Lower leg skin (tissue), 3 donors: ENCODE data around the gene NUMA1.

ENCODE experiments used
- CTCF ChIP-seq, 3 donors: fragments of 450-650 bp; IDR thresholded peaks; one replicate each; pipeline ENCODE4 v1.5.1; 2016; ENCODE audit warnings: antibody characterized with exemption in 3 of 3, mild to moderate bottlenecking in 3 of 3, moderate library complexity in 2 of 3
- POLR2A ChIP-seq, 2 donors: fragments of 450-650 bp; IDR thresholded peaks; one replicate each; pipeline ENCODE4 v1.6.1; 2016 to 2017; ENCODE audit warnings: antibody characterized with exemption in 2 of 2, mild to moderate bottlenecking in 1 of 2, moderate library complexity in 1 of 2

- TF ChIP-seq CTCF (IDR thresholded peaks at IDR 0.05) (no peak), POLR2A (IDR thresholded peaks at IDR 0.05) (no peak)
These were observed 54.3 kb downstream of the NUMA1 start for GRCh38 chr11:72026090-72026489.
